Activated CD4-positive, alpha-beta T cell treated with anti-CD3 and anti-CD28 coated beads, Interleukin-2, amount 10 ng/mL, durations not matched to agents 7 days and 5 days (primary cell): Measurements from ENCODE around the gene SURF2. TPM values are rescaled to one million over a fixed set of nuclear protein-coding genes. Genes with fewer than 3 reads are reported as not detected.

Experiments
- CTCF ChIA-PET: fragments of 350-600 bp; sonication (Branson Sonifier 250); formaldehyde crosslinking; loops from one replicate; lab custom pipeline; 2021; ENCODE audit warnings: antibody characterized with exemption; lab: Charles Lee
- POLR2A ChIA-PET: fragments of 350-600 bp; sonication (Branson Sonifier 250); formaldehyde crosslinking; loops from one replicate; lab custom pipeline; 2021; ENCODE audit warnings: antibody characterized with exemption; lab: Charles Lee
- DNase-seq: peaks from one replicate; pipeline ENCODE4 v3.0.0-alpha.2; 2020
- H3K27ac Mint-ChIP-seq: one replicate; pipeline ENCODE4 v1.8.0; 2021; ENCODE audit warnings: mild to moderate bottlenecking, moderate library complexity, mixed read lengths
- H3K27me3 Mint-ChIP-seq: one replicate; pipeline ENCODE4 v1.8.0; 2021; ENCODE audit warnings: mixed read lengths
- H3K36me3 Mint-ChIP-seq: one replicate; pipeline ENCODE4 v1.8.0; 2021; ENCODE audit warnings: low read depth, mixed read lengths
- H3K4me1 Mint-ChIP-seq: one replicate; pipeline ENCODE4 v1.8.0; 2021; ENCODE audit warnings: mixed read lengths
- H3K4me3 Mint-ChIP-seq: one replicate; pipeline ENCODE4 v1.8.0; 2021; ENCODE audit warnings: mild to moderate bottlenecking, moderate library complexity, mixed read lengths
- H3K9me3 Mint-ChIP-seq: one replicate; pipeline ENCODE4 v1.8.0; 2021; ENCODE audit warnings: mixed read lengths
- total RNA-seq, 2 experiments: library from RNA; stranded (reverse); gene quantifications; one replicate each; pipeline ENCODE4 v1.2.3, GENCODE V29; 2021

The SURF2 gene
- total RNA-seq, 2 experiments from 2014 or later, result 14.8 to 16.0 TPM

DNA sequence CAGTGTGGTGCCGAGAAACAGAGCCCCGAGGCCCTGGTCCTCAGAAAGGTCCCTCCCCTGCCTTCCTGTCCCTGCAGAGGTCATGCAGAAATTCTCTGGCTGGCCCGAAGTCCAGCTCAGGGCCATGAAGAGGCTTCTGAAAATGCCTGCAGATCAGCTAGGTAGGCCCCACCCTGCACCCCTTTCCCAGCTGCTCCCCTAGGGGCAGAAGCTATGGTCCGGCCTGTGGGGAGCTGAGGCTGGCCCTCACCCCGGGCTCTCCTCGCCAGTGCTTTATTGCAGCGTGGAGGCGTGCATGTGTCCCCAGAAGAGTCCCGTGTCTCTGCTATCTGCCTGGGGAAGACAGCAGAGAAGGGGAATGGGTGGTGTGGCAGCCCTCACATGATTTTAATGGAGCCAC lies 41.5 kb downstream of the SURF2 start:
- no peak for DNase-seq
- CTCF ChIA-PET, result interaction anchor here (0.7 to 1.5 kb wide), 3 partner anchors 11 to 115 kb away, joined by 3 to 4 read pairs (median 3); no protein-coding TSS in a partner anchor
- H3K4me1 Mint-ChIP-seq, result no peaks in the 10 kb centered on the region
- no peaks in the 10 kb centered on the region for H3K36me3 Mint-ChIP-seq
- POLR2A ChIA-PET, result no interaction called here
- no peaks in the 10 kb centered on the region for H3K27me3 Mint-ChIP-seq
- no peaks in the 10 kb centered on the region for H3K9me3 Mint-ChIP-seq
- no peak overlapping the region for H3K27ac Mint-ChIP-seq
- H3K4me3 Mint-ChIP-seq, result no peak overlapping the region

DNA sequence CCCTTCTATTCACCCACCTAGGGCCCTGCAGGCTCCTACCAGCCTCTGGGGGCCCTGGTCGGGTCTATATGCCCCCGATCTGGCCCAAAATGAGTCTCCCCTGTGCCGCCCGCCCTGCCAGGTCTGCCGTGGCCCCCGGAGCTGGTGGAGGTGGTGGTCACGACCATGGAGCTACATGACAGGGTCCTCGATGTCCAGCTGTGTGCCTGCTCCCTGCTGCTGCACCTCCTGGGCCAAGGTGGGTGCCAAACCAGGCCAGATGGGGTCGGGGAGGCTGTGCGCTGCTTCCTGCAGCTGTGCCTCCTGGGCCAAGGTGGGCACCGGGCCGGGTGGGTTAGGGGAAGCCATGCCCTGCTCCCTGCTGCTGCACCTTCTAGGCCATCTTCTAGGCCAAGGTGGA lies 43.9 kb downstream of the SURF2 start:
- H3K27ac Mint-ChIP-seq, result no peak overlapping the region
- CTCF ChIA-PET, result interaction anchor here (0.6 to 1.2 kb wide), 3 partner anchors 214 to 1875 kb away, joined by 3 to 4 read pairs (median 3); no protein-coding TSS in a partner anchor
- no peak overlapping the region for H3K4me3 Mint-ChIP-seq
- H3K4me1 Mint-ChIP-seq, result no peaks in the 10 kb centered on the region
- H3K9me3 Mint-ChIP-seq, result no peaks in the 10 kb centered on the region
- no peak for DNase-seq
- POLR2A ChIA-PET, result no interaction called here
- H3K36me3 Mint-ChIP-seq, result peaks cover 5% of the 10 kb centered on the region
- H3K27me3 Mint-ChIP-seq, result no peaks in the 10 kb centered on the region

DNA sequence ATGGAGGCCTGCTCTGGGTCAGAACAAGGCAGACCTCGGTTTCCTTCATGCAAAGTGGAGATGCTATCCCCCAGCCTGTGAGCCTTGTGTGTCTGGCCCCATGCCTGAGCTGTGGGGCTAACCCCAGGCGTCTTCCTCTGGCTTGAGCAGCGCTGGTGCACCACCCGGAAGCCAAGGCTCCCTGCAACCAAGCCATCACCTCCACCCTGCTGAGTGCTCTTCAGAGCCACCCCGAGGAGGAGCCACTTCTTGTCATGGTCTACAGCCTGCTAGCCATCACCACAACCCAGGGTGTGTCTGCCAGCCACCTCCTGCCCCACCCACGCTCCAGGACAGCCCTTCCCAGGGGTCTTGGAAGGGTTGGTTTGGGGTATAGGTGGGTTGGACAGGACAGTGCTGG lies 45.2 kb downstream of the SURF2 start:
- Mint-ChIP-seq H3K27me3 (no peaks in the 10 kb centered on the region), H3K27ac (no peak overlapping the region), H3K36me3 (peaks cover 6% of the 10 kb centered on the region), H3K9me3 (no peaks in the 10 kb centered on the region), H3K4me1 (no peaks in the 10 kb centered on the region), H3K4me3 (no peak overlapping the region)
- ChIA-PET CTCF (interaction anchor here (1.2 kb wide), 1 partner anchor 216 kb away, joined by 3 read pairs; no protein-coding TSS in a partner anchor), POLR2A (no interaction called here)
- DNase-seq, result no peak

DNA sequence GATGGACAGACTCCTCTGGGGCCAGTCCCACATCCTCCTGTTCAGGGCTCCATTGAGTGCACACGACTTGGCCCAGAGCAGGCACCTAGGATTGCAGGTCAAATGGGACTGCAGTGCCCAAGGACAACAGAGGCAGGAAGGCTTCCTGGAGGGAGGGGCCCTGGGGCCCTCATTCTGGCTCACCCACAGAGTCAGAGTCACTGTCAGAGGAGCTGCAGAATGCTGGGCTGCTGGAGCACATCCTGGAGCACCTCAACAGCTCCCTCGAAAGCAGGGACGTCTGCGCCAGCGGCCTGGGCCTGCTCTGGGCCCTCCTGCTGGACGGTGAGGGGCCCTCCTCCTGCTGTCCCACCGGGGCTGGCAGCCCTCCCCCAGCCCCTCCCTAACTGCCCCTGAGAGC lies 46.3 kb downstream of the SURF2 start:
- peaks cover 15% of the 10 kb centered on the region for H3K36me3 Mint-ChIP-seq
- ChIA-PET CTCF (no interaction called here), POLR2A (no interaction called here)
- H3K9me3 Mint-ChIP-seq, result no peaks in the 10 kb centered on the region
- H3K4me3 Mint-ChIP-seq, result no peak overlapping the region
- H3K27ac Mint-ChIP-seq, result no peak overlapping the region
- no peaks in the 10 kb centered on the region for H3K27me3 Mint-ChIP-seq
- H3K4me1 Mint-ChIP-seq, result peaks cover 5% of the 10 kb centered on the region
- DNase-seq, result no peak

DNA sequence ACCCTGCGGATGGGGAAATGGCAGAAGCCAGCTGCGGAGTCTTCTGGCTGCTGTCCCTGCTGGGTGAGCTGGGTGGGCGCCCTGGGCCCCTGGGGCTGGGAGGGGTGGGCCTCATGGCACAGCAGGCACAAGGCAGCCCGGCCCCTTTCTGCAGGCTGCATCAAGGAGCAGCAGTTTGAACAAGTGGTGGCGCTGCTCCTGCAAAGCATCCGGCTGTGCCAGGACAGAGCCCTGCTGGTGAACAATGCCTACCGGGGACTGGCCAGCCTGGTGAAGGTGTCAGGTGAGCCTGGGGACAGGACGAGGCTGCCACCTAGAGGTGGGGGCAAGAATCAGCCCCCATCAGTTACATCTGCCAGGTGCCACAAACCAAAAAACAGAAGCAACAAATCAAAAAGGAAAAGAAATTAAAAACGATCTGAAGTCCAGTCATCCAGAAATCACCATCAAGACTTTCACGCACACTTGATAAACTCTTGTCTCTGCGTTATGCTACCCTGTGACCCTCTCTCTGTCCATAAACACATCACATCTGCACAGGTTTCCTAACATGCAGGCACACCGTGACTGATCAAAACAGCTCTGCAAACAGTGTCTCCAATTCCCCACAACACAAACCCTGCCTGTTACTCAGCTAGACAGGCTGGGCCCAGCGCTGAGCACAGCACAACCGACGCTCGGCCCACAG lies 47.6 kb downstream of the SURF2 start:
- CTCF ChIA-PET, result interaction anchor here (0.6 to 1.7 kb wide), 4 partner anchors 9 to 416 kb away, joined by 3 to 4 read pairs (median 4); no protein-coding TSS in a partner anchor
- peaks cover 18% of the 10 kb centered on the region for H3K36me3 Mint-ChIP-seq
- H3K9me3 Mint-ChIP-seq, result no peaks in the 10 kb centered on the region
- H3K27me3 Mint-ChIP-seq, result no peaks in the 10 kb centered on the region
- peaks cover 5% of the 10 kb centered on the region for H3K4me1 Mint-ChIP-seq
- POLR2A ChIA-PET, result no interaction called here
- peak; percentile 62 for DNase-seq
- no peak overlapping the region for H3K4me3 Mint-ChIP-seq
- no peak overlapping the region for H3K27ac Mint-ChIP-seq

DNA sequence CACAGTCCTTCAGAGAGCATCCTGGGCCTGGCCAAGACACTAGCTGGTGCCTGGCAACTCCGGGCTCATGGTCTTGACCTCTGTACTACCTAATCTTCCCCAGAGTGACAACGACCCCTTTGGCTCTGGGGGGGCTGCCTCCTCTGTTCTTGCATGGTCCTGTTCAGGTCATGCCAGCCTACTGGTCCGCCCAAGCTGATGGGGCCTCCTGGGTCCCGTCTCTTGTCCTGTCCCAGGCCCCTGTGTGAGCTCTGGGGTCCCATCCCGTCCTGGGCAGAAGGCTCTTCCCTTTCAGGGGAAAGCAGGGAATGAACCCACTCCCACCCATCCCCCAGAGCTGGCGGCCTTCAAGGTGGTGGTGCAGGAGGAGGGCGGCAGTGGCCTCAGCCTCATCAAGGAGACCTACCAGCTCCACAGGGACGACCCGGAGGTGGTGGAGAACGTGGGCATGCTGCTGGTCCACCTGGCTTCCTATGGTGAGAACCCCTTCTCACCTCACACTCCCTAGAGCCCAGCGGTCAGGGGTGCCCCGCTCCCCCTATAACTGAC lies 48.2 kb downstream of the SURF2 start:
- POLR2A ChIA-PET, result no interaction called here
- no peak overlapping the region for H3K27ac Mint-ChIP-seq
- DNase-seq, result no peak
- no peaks in the 10 kb centered on the region for H3K9me3 Mint-ChIP-seq
- peaks cover 20% of the 10 kb centered on the region for H3K36me3 Mint-ChIP-seq
- H3K4me1 Mint-ChIP-seq, result peaks cover 5% of the 10 kb centered on the region
- CTCF ChIA-PET, result interaction anchor here (0.7 to 1.7 kb wide), 3 partner anchors 9 to 219 kb away, joined by 3 to 4 read pairs (median 4); no protein-coding TSS in a partner anchor
- no peak overlapping the region for H3K4me3 Mint-ChIP-seq
- no peaks in the 10 kb centered on the region for H3K27me3 Mint-ChIP-seq

DNA sequence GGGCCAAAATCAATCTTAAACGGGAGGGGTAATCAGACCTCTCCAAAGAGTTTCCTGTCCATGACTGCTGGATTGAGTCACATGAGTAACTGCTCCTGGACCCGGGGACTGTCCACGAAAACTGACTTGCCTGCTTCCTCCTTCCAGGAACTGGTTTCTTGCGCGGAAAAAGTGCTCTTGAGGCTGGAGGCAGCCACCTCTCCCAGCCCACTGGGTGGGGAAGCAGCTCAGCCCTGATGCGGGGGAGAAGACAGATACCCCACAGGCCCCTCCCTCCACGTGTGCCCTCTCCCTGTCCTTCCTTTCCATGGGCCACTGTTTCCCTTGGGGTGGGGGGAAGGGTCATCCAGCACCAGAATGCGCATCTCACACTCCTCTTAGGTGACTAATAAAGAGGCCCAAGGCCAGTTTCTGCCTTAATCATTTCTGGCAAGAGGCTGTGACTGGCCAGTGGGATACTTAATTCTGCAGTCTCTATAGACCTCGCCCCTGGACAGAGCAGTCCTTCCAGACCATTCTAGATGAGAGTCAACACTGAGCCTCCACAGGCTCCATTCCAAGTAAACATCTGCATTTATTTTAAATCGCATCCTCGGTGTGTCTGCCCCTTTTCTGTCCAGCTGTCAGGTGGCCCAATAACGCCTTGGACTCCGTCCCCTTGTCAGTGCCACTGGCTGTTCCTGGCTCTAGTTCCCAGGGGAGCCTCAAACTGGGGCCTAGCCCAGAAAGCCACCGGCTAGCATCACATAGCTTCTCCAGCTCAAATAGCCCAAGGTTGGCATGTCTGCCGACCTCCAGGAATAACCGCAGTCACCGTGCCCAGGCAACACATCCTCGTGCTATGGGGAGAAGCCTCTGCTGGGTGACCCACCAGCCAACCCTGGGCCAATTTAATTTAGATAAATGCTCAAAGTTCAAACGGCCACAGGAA lies 49.4 kb downstream of the SURF2 start:
- Mint-ChIP-seq H3K27me3 (no peaks in the 10 kb centered on the region), H3K4me1 (peaks cover 5% of the 10 kb centered on the region)

DNA sequence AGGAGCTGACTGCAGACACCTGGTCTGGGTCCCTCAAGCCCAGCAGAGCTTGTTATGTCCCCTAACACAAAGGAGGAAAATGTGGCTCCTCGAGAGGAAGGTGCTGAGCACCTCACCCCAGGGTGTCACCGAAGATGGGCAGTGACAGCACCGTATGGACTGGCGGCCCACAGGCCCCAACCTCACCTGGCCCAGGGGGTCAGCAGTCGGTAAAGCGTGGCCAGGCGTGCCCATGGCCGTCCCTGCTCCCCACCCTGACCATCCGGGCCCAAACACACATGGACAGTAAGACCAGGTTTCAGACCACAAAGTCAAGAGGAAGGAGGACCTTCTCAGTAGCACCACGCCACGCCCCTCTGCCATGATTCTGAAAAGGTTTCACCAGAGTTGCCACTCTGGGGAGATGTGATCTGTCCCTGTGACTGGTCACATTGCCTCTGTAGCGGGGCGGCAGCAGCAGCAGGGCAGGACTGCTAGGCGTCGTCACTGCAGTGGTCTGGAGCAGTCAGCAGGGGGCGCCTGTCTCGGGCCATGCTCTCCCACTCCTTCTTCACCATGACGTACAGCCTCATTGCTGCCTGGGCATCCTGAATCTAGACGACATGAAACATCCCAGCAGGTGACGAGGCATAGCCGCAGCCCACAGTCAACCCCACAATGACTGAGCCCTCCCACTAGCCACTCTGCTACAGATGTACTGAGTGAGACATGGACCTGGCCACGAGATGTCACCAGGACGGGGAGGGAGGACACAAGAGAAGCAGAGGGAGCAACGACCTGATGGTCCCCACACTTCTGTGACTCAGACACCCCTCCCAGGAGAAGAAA lies 50.3 kb downstream of the SURF2 start:
- ChIA-PET CTCF (interaction anchor here (0.6 to 0.7 kb wide), 2 partner anchors 9 to 54 kb away, joined by 3 read pairs; no protein-coding TSS in a partner anchor), POLR2A (no interaction called here)
- H3K9me3 Mint-ChIP-seq, result no peaks in the 10 kb centered on the region
- H3K36me3 Mint-ChIP-seq, result peaks cover 34% of the 10 kb centered on the region
- H3K27ac Mint-ChIP-seq, result peak overlapping the region; percentile 57
- H3K4me3 Mint-ChIP-seq, result no peak overlapping the region
- no peaks in the 10 kb centered on the region for H3K27me3 Mint-ChIP-seq
- peak; percentile 77 for DNase-seq
- H3K4me1 Mint-ChIP-seq, result peaks cover 5% of the 10 kb centered on the region

More for the DNA sequence above, 49.4 kb downstream of the SURF2 start:
- ChIA-PET POLR2A (no interaction called here), CTCF (interaction anchor here (0.6 to 1.7 kb wide), 4 partner anchors 10 to 220 kb away, joined by 3 to 4 read pairs (median 3); no protein-coding TSS in a partner anchor)
- H3K4me3 Mint-ChIP-seq, result no peak overlapping the region
- no peaks in the 10 kb centered on the region for H3K9me3 Mint-ChIP-seq
- DNase-seq, result no peak
- H3K27ac Mint-ChIP-seq, result no peak overlapping the region
- H3K36me3 Mint-ChIP-seq, result peaks cover 31% of the 10 kb centered on the region

DNA sequence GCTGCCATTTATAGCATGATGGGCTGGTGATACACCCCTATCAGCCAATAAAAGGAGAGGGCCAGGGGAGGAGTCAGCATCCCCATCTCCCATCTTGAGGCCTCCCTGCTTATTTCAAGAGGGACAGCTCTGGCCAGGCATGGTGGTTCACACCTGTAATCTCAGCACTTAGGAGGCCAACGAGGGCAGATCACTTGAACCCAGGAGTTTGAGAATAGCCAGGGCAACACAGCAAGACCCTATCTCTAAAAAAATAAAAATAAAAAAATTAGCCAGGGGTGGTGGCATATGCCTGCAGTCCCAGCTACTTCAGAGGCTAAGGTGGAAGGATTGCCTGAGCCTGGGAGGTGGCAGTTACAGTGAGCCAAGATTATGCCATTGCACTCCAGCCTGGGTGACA lies 51.7 kb downstream of the SURF2 start:
- Mint-ChIP-seq H3K4me3 (no peak overlapping the region), H3K4me1 (peaks cover 5% of the 10 kb centered on the region), H3K27ac (no peak overlapping the region), H3K36me3 (peaks cover 42% of the 10 kb centered on the region), H3K27me3 (no peaks in the 10 kb centered on the region), H3K9me3 (no peaks in the 10 kb centered on the region)
- POLR2A ChIA-PET, result no interaction called here
- CTCF ChIA-PET, result no interaction called here
- DNase-seq, result no peak

Other genes with a start within 250 kb of the SURF2 start
- 10 to 100 TPM; 79.1 to 92.3 TPM for gene RALGDS, start 235.3 kb upstream of the SURF2 start, total RNA-seq
- 1 to 10 TPM; 2.4 to 2.7 TPM for gene GBGT1, start 192.6 kb upstream of the SURF2 start, total RNA-seq
- gene OBP2B, start 147.3 kb upstream of the SURF2 start, total RNA-seq, result not detected
- gene ABO, start 81.3 kb upstream of the SURF2 start, total RNA-seq, result under 1 TPM; 0.27 to 0.56 TPM
- 10 to 100 TPM; 14.2 to 17.3 TPM for gene SURF6, start 20.4 kb upstream of the SURF2 start, total RNA-seq
- gene MED22, start 8.4 kb upstream of the SURF2 start, total RNA-seq, result 10 to 100 TPM; 25.6 to 27.2 TPM
- gene RPL7A, start 8.3 kb upstream of the SURF2 start, total RNA-seq, result 1,000 to 10,000 TPM; 1,880 to 1,928 TPM
- 10 to 100 TPM; 39.4 to 48.9 TPM for gene SURF1, start 63 bp upstream of the SURF2 start, total RNA-seq
- gene SURF4, start 19.5 kb downstream of the SURF2 start, total RNA-seq, result 100 to 1,000 TPM; 147 to 164 TPM
- 1 to 10 TPM in 1 of 2 experiments, under 1 TPM in 1; 0.65 to 2.0 TPM for gene STKLD1, start 19.8 kb downstream of the SURF2 start, total RNA-seq
- 10 to 100 TPM; 21.2 to 24.1 TPM for gene REXO4, start 61.5 kb downstream of the SURF2 start, total RNA-seq
- gene ADAMTS13, start 65.8 kb downstream of the SURF2 start, total RNA-seq, result 1 to 10 TPM; 2.3 to 3.0 TPM
- gene CACFD1, start 103.4 kb downstream of the SURF2 start, total RNA-seq, result 1 to 10 TPM in 1 of 2 experiments, under 1 TPM in 1; 0.75 to 1.3 TPM
- 1 to 10 TPM; 1.6 to 2.0 TPM for gene SLC2A6, start 122.5 kb downstream of the SURF2 start, total RNA-seq
- not detected for gene MYMK, start 168.4 kb downstream of the SURF2 start, total RNA-seq
- not detected for gene ADAMTSL2, start 178.2 kb downstream of the SURF2 start, total RNA-seq